ENCODE data around the gene TSPAN32. TPM values are rescaled to one million over a fixed set of nuclear protein-coding genes. Genes with fewer than 3 reads are reported as not detected.

TSPAN32 gene
- total RNA-seq, 1 donor from 2014 or later, result not detected

GRCh38 chr11:2310786-2311352 is 9.1 kb downstream of the TSPAN32 start:
- DNase-seq (ENCODE audit: low read depth), result no peak
- no peak overlapping the region for H3K4me3 ChIP-seq (ENCODE audit: low read depth, low read length)
- TF ChIP-seq CTCF (conservative IDR thresholded peaks at IDR 0.05; ENCODE audit: low read depth, low read length), result no peak

- TF ChIP-seq CTCF (conservative IDR thresholded peaks at IDR 0.05; ENCODE audit: low read depth, low read length), result no peak
- DNase-seq (ENCODE audit: low read depth), result no peak
- no peak overlapping the region for H3K4me3 ChIP-seq (ENCODE audit: low read depth, low read length)
Measured at GRCh38 chr11:2311353-2312133, 9.7 kb downstream of the TSPAN32 start.

- DNase-seq (ENCODE audit: low read depth), result no peak
- no peak for TF ChIP-seq CTCF (conservative IDR thresholded peaks at IDR 0.05; ENCODE audit: low read depth, low read length)
- no peak overlapping the region for H3K4me3 ChIP-seq (ENCODE audit: low read depth, low read length)
Measured at GRCh38 chr11:2312232-2313042, 10.6 kb downstream of the TSPAN32 start.

- no peak for DNase-seq (ENCODE audit: low read depth)
- no peak for TF ChIP-seq CTCF (conservative IDR thresholded peaks at IDR 0.05; ENCODE audit: low read depth, low read length)
- no peak overlapping the region for H3K4me3 ChIP-seq (ENCODE audit: low read depth, low read length)
Measured at GRCh38 chr11:2313051-2313951, 11.5 kb downstream of the TSPAN32 start.

- H3K4me3 ChIP-seq (ENCODE audit: low read depth, low read length), result no peak overlapping the region
- no peak for DNase-seq (ENCODE audit: low read depth)
- TF ChIP-seq CTCF (conservative IDR thresholded peaks at IDR 0.05; ENCODE audit: low read depth, low read length), result no peak
Measured at GRCh38 chr11:2314136-2314524, 12.3 kb downstream of the TSPAN32 start.

All from epithelial cell of proximal tubule (primary cell).